ENCODE results near the gene CATSPERZ. TPM values are rescaled to one million over a fixed set of nuclear protein-coding genes. Genes with fewer than 3 reads are reported as not detected.

Gene CATSPERZ
- total RNA-seq, 1 donor from 2014 or later: 0.26 TPM

- peak; percentile 98 for DNase-seq (ENCODE audit: low read depth)
- H3K4me3 ChIP-seq (ENCODE audit: low read depth, low read length): peak overlapping the region; percentile 73
- peaks cover 16% of the 10 kb centered on the region for H3K36me3 ChIP-seq (ENCODE audit: control insufficient read depth, insufficient read depth, low read length)
- no peak for FAIRE-seq
- peak; percentile 10 for TF ChIP-seq CTCF (IDR thresholded peaks at IDR 0.05; ENCODE audit: insufficient read depth, low read length, severe bottlenecking)
- H3K27me3 ChIP-seq (ENCODE audit: control insufficient read depth, insufficient read depth, low read length): no peaks in the 10 kb centered on the region
These were observed 30.5 kb upstream of the CATSPERZ start for GRCh38 chr11:64269540-64270220.

- Histone ChIP-seq H3K36me3 (ENCODE audit: control insufficient read depth, insufficient read depth, low read length) (peaks cover 10% of the 10 kb centered on the region), H3K27me3 (ENCODE audit: control insufficient read depth, insufficient read depth, low read length) (no peaks in the 10 kb centered on the region), H3K4me3 (ENCODE audit: low read depth, low read length) (no peak overlapping the region)
- no peak for DNase-seq (ENCODE audit: low read depth)
- no peak for TF ChIP-seq CTCF (IDR thresholded peaks at IDR 0.05; ENCODE audit: insufficient read depth, low read length, severe bottlenecking)
- no peak for FAIRE-seq
These were observed 24.9 kb upstream of the CATSPERZ start for GRCh38 chr11:64275031-64275800.

- Histone ChIP-seq H3K27me3 (ENCODE audit: control insufficient read depth, insufficient read depth, low read length) (no peaks in the 10 kb centered on the region), H3K36me3 (ENCODE audit: control insufficient read depth, insufficient read depth, low read length) (peaks cover 10% of the 10 kb centered on the region), H3K4me3 (ENCODE audit: low read depth, low read length) (no peak overlapping the region)
- no peak for TF ChIP-seq CTCF (IDR thresholded peaks at IDR 0.05; ENCODE audit: insufficient read depth, low read length, severe bottlenecking)
- DNase-seq (ENCODE audit: low read depth) (no peak), FAIRE-seq (no peak)
These were observed 24.3 kb upstream of the CATSPERZ start for GRCh38 chr11:64275841-64276240.

DNA sequence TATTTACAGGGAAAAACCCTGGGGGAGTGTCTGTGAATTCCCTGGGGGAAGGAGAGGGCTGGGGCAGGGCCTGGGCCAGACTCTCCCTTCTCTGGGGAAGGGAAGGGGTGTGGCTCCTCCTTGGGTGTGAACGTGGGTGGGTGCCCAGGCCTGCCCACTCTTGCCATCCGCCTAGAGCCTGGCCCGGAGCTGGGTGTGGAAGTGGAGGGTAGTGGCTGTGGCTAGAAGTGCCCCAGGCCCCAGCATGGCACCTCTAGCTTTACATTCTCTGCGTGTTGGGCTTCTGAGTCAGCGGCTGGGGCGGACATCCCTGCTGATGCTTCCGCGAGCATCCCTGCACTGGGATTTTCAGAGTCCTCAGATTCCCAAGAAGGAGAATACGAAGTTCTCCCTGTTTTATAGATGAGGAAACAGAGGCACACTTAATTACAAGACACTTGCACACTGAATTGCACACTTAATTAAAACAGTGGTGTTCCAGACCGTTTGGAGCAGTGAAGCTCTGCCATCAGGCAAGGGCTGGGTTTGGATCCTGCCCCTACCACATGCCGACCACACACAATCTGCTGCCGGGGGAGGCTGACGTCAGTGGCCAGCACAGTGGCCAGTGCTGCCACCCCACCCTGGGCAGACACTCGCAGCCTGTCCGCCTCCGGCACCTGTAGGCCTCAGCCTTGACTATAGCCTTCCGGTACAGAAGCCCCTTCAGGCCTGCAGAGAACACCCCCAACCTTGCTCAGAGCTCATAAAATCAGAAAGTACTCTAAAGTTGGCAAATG, 23.3 kb upstream of the CATSPERZ start:
- no peak for TF ChIP-seq CTCF (IDR thresholded peaks at IDR 0.05; ENCODE audit: insufficient read depth, low read length, severe bottlenecking)
- Histone ChIP-seq H3K36me3 (ENCODE audit: control insufficient read depth, insufficient read depth, low read length) (peaks cover 10% of the 10 kb centered on the region), H3K27me3 (ENCODE audit: control insufficient read depth, insufficient read depth, low read length) (no peaks in the 10 kb centered on the region), H3K4me3 (ENCODE audit: low read depth, low read length) (no peak overlapping the region)
- DNase-seq (ENCODE audit: low read depth) (peak; percentile 88), FAIRE-seq (no peak)

- FAIRE-seq: no peak
- peaks cover 16% of the 10 kb centered on the region for H3K36me3 ChIP-seq (ENCODE audit: control insufficient read depth, insufficient read depth, low read length)
These were observed 21.5 kb upstream of the CATSPERZ start for GRCh38 chr11:64278576-64279190.

More at GRCh38 chr11:64278576-64279190, 21.5 kb upstream of the CATSPERZ start:
- Histone ChIP-seq H3K27me3 (ENCODE audit: control insufficient read depth, insufficient read depth, low read length) (no peaks in the 10 kb centered on the region), H3K4me3 (ENCODE audit: low read depth, low read length) (no peak overlapping the region)
- TF ChIP-seq CTCF (IDR thresholded peaks at IDR 0.05; ENCODE audit: insufficient read depth, low read length, severe bottlenecking): no peak
- no peak for DNase-seq (ENCODE audit: low read depth)

Measured in bronchial epithelial cell (primary cell).